Body of pancreas (tissue), 4 donors: ENCODE data around the gene COL24A1.

Source experiments
- POLR2A ChIP-seq, 3 donors: fragments of 450-650 bp; IDR thresholded peaks; one replicate each; pipeline ENCODE4 v1.6.1; 2016; ENCODE audit warnings: antibody characterized with exemption in 3 of 3, mild to moderate bottlenecking in 2 of 3
- TF ChIP-seq, protein P1 (sequence below), 7 experiments: fragments of 450-650 bp in 4 of 7; fragments of 200-600 bp in 3 of 7; sonication (generic) in 3 of 7; IDR thresholded peaks; one replicate each; pipeline ENCODE4 v1.5.1; 2016 to 2019; ENCODE audit warnings: antibody characterized with exemption in 7 of 7

DNA sequence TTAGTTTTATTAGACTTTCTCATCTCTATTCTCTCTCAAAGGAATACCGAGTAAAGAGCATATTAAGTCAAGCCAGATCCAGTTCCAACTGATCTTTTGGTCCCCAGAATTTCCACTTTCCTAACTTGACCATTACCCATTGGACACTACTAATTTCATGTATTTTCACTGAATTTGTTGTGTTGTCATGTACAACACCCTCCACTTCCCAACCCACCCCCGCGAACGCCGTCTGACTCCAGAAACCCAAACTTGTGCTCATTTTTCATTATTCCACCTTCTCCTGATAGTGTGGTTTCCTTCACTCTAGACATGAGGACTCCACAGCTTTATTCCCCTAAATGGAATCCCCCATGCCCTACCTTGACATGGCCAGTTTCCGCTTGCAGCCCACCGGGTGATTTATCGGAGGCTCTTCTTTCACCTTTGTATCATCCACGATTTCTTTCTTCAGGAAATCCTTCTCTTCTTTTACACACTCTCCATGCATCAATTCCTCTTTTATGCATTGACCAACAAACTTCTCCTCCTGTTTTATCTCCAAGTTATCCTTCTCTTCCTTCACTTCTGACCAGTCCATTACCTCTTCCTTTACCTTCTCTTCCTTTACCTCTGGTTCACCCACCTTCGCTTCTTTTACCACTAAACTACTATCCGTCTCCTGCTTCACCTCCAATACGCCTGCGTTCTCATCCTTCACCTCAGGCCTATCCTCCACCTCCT lies 449.1 kb downstream of the COL24A1 start:
- TF ChIP-seq, protein P1, sequence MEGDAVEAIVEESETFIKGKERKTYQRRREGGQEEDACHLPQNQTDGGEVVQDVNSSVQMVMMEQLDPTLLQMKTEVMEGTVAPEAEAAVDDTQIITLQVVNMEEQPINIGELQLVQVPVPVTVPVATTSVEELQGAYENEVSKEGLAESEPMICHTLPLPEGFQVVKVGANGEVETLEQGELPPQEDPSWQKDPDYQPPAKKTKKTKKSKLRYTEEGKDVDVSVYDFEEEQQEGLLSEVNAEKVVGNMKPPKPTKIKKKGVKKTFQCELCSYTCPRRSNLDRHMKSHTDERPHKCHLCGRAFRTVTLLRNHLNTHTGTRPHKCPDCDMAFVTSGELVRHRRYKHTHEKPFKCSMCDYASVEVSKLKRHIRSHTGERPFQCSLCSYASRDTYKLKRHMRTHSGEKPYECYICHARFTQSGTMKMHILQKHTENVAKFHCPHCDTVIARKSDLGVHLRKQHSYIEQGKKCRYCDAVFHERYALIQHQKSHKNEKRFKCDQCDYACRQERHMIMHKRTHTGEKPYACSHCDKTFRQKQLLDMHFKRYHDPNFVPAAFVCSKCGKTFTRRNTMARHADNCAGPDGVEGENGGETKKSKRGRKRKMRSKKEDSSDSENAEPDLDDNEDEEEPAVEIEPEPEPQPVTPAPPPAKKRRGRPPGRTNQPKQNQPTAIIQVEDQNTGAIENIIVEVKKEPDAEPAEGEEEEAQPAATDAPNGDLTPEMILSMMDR (IDR thresholded peaks at IDR 0.05): no peak
- no peak for TF ChIP-seq POLR2A (IDR thresholded peaks at IDR 0.05)
